Upper lobe of left lung (tissue), 4 donors: Measurements from ENCODE around the gene NSD1.

Experiments used
- CTCF ChIP-seq, 6 experiments: fragments of 450-650 bp in 4 of 6; fragments of 200-600 bp in 2 of 6; sonication (generic) in 2 of 6; IDR thresholded peaks; one replicate each; pipeline ENCODE4 v1.5.1; 2016 to 2019; ENCODE audit warnings: antibody characterized with exemption in 6 of 6
- EP300 ChIP-seq, 4 donors: sonication (generic); formaldehyde crosslinking; IDR thresholded peaks; one replicate each; pipeline ENCODE4 v1.5.1; 2017; ENCODE audit warnings: antibody characterized with exemption in 4 of 4, control low read depth in 2 of 4
- POLR2A ChIP-seq, 4 donors: fragments of 450-650 bp; IDR thresholded peaks; one replicate each; pipeline ENCODE4 v1.5.1; 2016 to 2017; ENCODE audit warnings: antibody characterized with exemption in 4 of 4, mild to moderate bottlenecking in 2 of 4

GRCh38 chr5:177242304-177242703, 108.7 kb downstream of the NSD1 start:
- TF ChIP-seq CTCF (IDR thresholded peaks at IDR 0.05) (no peak), POLR2A (IDR thresholded peaks at IDR 0.05) (no peak), EP300 (IDR thresholded peaks at IDR 0.05) (no peak)
